ENCODE data around the gene PHAX.

DNA sequence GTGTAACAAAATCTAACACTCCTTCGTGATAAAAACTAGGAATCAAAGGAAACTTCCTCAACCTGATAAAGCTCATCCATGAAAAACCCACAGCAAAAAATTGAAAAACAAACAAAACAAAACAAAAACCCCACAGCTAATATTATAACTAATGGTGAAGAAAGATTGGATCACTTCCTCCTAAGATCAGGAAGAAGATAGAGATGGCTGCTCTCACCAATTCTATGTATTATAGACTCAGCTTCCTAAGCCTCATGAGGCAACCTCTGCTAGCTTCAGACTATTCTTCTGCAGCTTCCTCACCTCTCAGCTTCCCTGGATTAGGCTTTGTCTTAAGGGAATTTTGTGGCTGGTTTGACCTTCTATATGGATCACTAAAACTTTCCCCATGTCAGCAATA, 40.1 kb downstream of the PHAX start:
- TF ChIP-seq, protein P1, sequence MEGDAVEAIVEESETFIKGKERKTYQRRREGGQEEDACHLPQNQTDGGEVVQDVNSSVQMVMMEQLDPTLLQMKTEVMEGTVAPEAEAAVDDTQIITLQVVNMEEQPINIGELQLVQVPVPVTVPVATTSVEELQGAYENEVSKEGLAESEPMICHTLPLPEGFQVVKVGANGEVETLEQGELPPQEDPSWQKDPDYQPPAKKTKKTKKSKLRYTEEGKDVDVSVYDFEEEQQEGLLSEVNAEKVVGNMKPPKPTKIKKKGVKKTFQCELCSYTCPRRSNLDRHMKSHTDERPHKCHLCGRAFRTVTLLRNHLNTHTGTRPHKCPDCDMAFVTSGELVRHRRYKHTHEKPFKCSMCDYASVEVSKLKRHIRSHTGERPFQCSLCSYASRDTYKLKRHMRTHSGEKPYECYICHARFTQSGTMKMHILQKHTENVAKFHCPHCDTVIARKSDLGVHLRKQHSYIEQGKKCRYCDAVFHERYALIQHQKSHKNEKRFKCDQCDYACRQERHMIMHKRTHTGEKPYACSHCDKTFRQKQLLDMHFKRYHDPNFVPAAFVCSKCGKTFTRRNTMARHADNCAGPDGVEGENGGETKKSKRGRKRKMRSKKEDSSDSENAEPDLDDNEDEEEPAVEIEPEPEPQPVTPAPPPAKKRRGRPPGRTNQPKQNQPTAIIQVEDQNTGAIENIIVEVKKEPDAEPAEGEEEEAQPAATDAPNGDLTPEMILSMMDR (conservative IDR thresholded peaks at IDR 0.05), result no peak
- TF ChIP-seq EZH2 (IDR thresholded peaks at IDR 0.05; ENCODE audit: low read depth), result no peak
